Effector CD4-positive, alpha-beta T cell (primary cell): ENCODE measurements around the gene YIPF2.

Source experiments
- DNase-seq: peaks from one replicate; pipeline ENCODE4 v3.0.0-alpha.2; 2020

YIPF2 gene

DNA sequence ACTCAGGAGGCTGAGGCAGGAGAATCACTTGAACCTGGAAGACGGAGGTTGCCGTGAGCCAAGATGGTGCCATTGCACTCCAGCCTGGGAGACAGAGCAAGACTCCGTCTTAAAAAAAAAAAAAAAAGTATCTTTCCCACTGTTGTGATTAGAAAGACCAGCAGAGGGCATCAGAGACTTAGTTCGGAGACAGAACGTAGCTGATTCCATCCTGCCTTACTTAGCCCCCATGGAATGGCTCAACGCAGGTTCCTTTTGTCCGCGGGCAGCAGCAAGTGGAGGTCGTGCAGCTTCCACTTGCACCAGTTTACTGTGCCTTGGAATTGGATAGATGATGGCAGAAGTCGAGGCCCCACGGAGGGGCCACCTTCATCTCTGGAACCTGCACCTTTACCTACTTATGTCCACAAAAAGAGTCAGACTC, 8.2 kb upstream of the YIPF2 start:
- peak; percentile 27 for DNase-seq

GRCh38 chr19:10935371-10936059, 7.1 kb upstream of the YIPF2 start:
- DNase-seq = no peak

- DNase-seq = no peak
Observed at GRCh38 chr19:10929402-10929794, 959 bp upstream of the YIPF2 start.

GRCh38 chr19:10927730-10928562, 493 bp downstream of the YIPF2 start:
- DNase-seq = no peak

DNA sequence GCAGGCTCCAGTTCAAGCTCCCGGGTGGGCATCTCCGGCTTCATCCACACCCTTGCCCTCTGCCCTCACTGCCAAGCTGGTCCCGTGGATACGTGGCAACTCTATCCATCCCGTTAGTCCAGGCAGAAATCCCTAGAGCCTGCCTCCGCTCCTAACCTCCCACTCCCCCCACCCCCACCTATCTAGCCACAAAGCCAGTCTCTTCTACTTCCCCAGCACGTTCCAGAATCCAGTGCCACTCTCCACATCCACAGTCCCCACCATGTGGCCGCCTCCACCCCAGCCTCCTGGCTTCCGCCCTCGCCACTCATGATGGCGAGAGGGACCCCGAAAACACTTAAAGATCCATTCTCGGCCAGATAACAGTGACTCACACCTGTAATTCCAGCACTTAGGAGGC, 3.8 kb downstream of the YIPF2 start:
- DNase-seq = no peak

- DNase-seq = no peak
Observed at GRCh38 chr19:10923260-10924112, 5.0 kb downstream of the YIPF2 start.

DNA sequence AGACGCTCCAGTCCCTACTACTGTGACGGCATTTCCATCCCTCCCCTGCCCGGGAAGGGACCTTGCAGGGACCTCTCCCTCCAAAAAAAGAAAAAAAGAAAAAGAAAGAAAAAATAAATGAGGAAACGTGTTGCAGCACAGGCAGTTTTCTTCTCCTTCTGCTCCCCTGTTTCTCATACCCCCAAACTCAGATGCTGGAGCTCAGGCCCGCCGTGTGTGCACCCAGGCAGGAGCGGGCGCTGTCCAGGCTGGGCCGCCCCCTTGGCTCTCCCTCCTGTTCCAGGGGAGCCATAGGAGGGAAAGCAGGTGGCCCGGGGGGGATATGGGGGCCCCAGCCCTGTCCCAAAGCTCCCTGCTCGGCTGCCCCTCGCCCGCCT, 5.8 kb downstream of the YIPF2 start:
- no peak for DNase-seq

DNA sequence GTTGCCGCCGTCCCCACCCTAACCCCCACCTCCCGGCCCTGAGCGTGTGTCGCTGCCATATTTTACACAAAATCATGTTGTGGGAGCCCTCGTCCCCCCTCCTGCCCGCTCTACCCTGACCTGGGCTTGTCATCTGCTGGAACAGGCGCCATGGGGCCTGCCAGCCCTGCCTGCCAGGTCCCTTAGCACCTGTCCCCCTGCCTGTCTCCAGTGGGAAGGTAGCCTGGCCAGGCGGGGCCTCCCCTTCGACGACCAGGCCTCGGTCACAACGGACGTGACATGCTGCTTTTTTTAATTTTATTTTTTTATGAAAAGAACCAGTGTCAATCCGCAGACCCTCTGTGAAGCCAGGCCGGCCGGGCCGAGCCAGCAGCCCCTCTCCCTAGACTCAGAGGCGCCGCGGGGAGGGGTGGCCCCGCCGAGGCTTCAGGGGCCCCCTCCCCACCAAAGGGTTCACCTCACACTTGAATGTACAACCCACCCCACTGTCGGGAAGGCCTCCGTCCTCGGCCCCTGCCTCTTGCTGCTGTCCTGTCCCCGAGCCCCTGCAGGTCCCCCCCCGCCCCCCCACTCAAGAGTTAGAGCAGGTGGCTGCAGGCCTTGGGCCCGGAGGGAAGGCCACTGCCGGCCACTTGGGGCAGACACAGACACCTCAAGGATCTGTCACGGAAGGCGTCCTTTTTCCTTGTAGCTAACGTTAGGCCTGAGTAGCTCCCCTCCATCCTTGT, 6.4 kb downstream of the YIPF2 start:
- no peak for DNase-seq

DNA sequence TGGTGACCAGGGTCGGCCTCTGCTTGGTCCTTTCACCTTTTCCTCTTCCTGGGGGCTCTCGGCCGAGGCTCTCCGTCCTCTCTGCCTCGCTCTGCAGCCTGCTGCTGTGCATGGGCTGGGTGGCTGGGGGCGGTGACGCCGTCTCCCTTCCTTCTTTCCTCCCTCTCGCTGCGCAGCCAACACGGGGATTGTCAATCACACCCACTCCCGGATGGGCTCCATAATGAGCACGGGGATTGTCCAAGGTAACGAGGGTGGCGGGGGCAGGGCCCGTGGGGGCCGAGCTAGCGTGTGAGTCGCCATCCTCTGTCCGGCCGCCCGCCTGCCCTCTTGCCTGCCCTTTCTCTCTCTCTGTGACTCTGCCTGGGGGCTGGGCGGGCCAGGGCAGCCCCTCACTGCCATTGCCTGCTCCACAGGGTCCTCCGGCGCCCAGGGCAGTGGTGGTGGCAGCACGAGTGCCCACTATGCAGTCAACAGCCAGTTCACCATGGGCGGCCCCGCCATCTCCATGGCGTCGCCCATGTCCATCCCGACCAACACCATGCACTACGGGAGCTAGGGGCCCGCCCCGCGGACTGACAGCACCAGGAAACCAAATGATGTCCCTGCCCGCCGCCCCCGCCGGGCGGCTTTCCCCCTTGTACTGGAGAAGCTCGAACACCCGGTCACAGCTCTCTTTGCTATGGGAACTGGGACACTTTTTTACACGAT, 7.1 kb downstream of the YIPF2 start:
- DNase-seq = no peak

DNA sequence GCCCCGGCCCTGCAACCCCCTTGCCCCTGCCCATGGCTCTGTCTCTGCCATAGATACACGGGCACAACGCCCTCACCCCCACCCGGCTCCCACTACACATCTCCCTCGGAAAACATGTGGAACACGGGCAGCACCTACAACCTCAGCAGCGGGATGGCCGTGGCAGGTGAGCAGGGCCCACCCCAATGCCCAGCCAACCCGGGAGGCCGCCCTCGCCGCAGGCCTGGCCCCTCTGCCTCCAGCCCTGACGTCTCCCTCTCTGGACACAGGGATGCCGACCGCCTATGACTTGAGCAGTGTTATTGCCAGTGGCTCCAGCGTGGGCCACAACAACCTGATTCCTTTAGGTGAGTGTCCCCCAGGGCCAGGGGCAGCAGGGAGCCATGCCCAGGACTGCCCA, 7.7 kb downstream of the YIPF2 start:
- no peak for DNase-seq

GRCh38 chr19:10920288-10920655, 8.2 kb downstream of the YIPF2 start:
- no peak for DNase-seq

- no peak for DNase-seq
Observed at GRCh38 chr19:10919352-10920287, 8.8 kb downstream of the YIPF2 start.

- DNase-seq = no peak
Observed at GRCh38 chr19:10918359-10918758, 10.1 kb downstream of the YIPF2 start.

- no peak for DNase-seq
Observed at GRCh38 chr19:10916602-10917001, 11.8 kb downstream of the YIPF2 start.

DNA sequence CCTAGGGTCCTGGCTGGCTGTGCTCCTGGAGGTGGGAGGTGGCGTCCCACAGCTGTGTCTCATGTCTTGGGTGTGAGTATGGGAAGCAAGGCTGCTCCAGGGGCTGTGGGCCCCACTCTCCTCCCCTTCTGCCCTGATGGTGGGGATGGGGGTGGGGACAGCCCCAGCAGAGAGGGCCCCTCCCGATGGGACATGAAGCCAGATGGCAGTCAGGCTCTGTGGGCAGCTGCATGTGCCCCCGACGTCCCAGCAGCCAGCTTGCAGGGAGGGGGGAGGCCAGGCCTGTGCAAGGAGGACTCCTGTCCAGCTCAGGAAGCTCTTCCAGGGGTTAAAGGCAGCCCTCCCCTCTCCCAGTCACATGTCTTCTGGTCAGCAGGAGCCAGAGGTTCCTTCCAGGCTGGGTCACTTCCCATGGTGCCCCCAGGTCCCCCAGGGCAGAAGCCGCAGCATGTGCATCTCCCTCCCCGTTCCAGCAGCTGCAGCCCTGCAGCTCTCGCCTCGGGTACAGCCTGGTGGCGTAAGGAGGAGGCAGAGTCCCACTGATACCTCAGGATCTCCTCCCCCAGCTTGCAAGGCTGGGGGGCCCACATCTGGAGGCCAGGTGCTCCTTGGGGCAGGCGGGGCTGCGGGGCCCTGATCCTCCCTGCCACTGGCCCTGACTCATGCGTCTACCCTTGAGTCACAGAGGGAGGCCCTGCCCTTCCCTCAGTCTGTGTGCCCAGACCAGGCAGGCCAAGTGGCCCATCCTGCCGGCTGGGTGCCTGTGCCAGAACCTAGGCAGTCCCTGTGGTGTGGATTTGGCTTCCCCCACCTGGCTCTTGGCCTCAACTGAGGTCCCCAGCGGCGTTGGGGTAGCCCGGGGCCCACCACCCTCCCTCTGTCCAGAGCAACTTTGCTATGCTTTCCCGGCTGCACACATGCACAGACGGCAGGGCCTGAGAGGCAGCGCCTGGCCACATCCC, 13.0 kb downstream of the YIPF2 start:
- no peak for DNase-seq

DNA sequence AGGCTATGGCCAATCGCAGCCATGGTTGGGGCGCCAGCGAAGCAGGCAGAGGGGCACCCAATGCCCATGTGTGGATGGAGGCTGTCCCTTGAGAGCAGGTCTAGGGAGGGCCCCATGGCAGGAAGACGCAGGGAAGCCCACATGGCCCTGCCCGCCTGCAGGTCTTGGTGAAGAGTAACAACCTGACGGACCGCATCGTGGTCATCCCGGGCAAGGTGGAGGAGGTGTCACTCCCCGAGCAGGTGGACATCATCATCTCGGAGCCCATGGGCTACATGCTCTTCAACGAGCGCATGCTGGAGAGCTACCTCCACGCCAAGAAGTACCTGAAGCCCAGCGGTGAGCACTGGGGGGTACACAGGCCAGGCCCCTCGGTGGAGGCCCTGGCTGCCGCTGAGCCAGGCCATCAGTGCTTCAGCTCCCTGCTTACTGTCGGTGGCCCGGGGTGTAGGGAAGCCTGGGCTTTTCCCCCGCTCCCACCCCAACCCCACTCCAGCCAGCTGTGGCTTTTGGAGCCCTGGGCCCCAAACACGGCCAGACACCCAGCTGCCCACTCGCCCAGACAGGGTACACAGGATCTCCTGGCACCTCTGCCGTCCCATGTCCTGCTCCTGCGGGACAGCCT, 14.6 kb downstream of the YIPF2 start:
- no peak for DNase-seq

- no peak for DNase-seq
Observed at GRCh38 chr19:10912619-10913018, 15.8 kb downstream of the YIPF2 start.

DNA sequence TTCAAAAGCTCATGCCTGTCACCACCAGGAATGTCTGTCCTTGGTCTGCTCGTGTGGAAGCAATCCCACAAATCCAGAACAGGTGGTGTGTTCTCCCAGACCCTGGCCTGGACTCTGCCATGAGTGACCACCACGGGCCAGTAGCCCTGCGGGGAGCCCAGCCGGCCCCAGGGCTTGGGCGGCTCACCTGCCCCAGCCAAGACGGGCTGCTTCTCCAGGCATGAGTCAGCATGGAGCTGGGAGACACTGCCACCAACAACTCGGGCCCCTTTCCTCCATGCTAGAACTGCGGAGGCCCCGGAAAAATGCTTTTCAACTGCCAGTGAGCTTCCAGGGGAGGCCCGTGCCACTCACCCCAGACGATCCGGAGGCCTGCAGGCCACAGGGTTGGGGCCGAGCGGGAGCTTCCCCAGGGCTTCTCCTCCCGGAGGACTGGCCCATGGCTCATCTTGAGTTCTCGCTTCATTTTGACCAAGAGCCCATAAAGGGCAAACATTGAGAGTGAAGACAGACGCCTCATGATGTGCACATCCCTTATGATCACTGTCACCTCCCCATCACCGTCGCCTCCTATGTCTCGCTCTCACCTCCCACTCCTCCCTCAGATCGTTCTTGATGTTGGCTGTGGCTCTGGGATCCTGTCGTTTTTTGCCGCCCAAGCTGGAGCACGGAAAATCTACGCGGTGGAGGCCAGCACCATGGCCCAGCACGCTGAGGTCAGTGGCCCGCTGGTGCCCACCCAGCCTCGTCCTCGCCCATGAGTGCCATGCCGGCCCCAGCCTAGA, 16.7 kb downstream of the YIPF2 start:
- DNase-seq = no peak
